GM18858 (cell line): ENCODE measurements around the gene BLVRB.
A peak's percentile ranks its signal among the peaks of the same experiment; 100 is the strongest.
"Not testable (repeated sequence)": the region's sequence is repeated elsewhere in the genome, so short reads cannot be mapped to it uniquely, and the experiment has no call there.

Source experiments
- ATAC-seq: cut with Tn5 transposase; IDR thresholded peaks from one replicate; pipeline ENCODE4 v1.9.1; 2021; ENCODE audit not compliant: unreplicated experiment

BLVRB gene

DNA sequence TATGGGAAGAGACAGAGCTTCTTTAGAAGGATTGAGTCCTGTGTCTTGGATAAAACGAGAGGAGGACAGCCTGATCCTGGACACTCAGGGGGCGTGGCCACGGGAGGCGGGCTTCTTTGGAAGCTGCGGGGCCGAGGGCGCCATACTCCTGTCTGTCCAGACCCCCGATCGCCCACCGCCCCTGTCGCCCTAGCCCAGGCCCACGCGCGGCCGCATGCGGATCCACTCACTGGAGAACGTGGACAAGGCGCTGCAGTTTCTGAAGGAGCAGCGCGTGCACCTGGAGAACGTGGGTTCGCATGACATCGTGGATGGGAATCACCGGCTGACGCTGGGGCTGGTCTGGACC is 24.3 kb upstream of the BLVRB start:
- ATAC-seq, result no peak

DNA sequence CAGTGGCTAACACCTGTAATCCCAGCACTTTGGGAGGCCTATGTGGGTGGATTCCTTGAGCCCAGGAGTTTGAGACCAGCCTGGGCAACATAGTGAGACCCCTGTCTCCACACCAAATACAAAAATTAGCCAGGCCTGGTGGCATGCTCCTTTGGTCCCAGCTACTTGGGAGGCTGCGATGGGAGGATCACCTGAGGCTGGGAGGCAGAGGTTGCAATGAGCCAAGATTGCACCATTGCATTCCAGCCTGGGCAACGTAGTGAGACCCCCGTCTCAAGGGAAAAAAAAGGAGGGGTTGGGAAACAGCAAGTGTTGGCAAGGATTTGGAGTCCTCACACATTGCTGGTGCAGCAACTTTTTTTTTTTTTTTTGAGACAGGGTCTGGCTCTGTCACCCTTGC is 20.5 kb upstream of the BLVRB start:
- ATAC-seq, result no peak

DNA sequence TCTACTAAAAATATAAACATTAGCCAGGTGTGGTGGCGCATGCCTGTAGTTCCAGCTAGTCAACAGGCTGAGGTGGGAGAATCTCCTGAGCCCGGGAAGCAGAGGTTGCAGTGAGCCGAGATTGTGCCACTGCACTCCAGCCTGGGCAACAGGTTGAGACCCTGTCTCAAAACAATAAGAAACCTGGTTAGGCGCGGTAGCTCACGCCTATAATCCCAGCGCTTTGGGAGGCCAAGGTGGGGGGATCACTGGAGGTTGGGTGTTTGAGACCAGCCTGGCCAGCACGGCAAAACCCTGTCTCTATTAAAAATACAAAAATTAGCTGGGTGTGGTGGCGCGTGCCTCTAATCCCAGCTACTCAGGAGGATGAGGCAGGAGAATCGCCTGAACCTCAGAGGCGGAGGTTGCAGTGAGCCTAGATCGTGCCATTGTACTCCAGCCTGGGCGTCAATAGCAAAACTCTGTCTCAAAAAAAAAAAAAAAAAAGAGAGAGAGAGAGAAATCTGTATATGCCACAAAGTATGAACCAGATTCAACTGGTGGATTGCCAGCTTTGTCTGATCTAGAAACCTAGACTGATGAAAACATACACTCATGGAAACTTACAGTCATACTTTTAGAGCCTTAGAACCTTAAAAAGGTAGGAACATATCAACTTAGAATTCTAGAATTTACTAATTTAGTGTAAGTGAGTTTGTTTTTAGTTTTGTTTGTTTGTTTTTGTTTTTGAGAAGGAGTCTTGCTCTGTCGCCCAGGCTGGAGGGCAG is 10.5 kb upstream of the BLVRB start:
- ATAC-seq, result not testable (repeated sequence)

DNA sequence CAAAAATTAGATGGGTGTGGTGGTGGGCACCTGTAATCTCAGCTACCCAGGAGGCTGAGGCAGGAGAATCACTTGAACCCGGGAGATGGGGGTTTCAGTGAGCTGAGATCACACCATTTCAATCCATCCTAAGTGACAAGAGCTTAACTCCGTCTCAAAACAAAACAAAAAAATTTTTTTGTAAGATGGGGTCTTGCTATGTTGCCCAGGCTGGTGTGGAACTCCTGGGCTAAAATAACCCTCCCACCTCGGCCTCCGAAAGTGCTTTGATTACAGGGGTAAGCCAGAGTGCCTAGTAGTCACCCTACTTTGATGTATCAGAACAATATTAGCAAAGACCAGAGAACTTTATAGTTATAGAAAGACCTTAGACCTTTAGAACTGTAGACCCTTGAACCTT is 9.2 kb upstream of the BLVRB start:
- no peak for ATAC-seq

DNA sequence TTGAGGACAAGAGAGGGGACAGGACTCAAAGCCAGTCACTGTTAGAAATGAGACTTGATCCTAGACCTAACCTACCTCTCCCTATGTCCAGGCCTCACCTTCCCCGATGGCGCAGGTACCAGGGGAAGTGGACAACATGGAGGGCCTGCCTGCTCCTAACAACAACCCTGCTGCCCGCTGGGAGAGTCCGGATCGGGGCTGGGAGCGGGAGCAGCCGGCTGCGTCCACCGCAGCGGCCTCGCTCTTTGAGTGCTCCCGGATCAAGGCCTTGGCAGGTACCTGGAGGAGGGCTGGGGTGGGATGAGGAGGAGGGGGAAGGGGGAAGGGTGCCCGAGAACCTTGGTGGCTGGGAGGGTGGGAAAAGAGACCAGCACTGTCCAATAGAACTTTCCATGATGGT is 7.0 kb upstream of the BLVRB start:
- no peak for ATAC-seq

DNA sequence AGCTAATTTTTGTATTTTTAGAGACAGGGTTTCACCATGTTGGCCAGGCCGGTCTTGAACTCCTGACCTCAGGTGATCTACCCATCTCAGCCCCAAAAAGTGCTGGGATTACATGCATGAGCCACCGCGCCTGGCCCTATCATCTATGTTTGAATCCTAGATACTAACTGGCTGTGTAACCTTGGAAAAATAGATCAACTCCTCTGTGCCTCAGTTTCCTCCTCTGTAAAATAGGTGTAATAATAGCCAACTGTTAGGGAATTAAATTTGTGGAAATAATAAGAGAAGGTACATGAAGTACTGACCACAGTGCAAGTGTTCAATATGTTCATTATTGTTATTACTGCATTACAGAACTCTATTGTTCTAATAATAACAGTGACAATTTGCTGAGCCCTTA is 5.6 kb upstream of the BLVRB start:
- no peak for ATAC-seq

DNA sequence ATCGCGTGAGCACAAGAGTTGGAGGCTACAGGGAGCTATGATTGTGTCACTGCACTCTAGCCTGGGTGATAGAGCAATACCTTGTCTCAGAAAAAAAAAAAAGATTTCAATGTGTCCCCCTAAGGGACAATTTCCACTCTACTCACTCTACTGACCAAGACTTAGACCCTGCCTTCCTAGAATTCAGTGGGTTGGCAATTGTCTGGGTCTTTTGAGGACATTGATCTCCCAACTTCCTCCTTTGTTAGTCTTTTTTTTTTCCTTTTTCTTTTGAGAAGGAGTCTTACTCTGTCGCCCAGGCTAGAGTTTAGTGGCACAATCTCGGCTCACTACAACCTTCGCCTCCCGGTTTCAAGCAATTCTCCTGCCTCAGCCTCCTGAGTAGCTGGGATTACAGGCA is 3.5 kb upstream of the BLVRB start:
- no peak for ATAC-seq

DNA sequence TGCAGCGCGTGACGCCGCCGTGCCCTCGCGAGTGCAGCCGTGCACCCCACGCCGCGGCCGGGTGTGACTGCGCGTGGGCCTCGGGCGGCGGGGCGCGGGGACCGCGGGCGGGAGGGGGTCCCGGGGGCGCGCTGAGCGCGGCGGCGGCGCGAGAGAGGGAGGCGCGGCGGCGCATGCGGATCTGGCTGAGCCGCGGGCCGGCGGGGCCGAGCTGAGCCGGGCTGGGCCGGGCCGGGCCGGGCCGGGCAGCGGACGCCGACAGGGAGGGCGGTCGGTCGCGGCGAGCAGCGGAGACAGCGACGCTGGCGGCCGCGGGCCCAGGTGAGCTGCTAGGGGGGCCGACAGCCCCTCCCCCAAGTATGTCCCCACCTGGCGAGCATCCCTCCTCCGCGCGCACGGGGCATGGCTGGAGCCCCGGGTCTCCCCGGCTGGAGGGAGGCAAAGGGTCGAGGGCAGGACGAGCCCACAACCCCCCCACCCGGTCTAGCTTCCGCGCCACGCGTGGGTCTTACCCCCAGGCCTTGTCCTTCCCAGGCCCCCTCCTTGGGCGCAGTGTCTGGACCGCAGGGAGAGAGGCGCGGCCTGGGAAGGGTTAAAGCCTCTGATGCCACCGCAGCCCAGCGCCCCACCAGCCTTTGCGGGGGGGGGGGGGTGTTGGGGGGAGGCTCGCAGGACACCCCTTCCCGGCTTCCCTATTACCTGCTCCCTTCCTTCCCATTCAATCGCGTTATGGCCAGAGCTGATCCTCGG is 1.6 kb upstream of the BLVRB start, which contains the start of gene SPTBN4:
Gene SPTBN4 (plus strand): TSS at position 17 of the 750 bp plus-strand sequence. CDS start 5,621 bp downstream, outside the sequence.
- ATAC-seq, result no peak

DNA sequence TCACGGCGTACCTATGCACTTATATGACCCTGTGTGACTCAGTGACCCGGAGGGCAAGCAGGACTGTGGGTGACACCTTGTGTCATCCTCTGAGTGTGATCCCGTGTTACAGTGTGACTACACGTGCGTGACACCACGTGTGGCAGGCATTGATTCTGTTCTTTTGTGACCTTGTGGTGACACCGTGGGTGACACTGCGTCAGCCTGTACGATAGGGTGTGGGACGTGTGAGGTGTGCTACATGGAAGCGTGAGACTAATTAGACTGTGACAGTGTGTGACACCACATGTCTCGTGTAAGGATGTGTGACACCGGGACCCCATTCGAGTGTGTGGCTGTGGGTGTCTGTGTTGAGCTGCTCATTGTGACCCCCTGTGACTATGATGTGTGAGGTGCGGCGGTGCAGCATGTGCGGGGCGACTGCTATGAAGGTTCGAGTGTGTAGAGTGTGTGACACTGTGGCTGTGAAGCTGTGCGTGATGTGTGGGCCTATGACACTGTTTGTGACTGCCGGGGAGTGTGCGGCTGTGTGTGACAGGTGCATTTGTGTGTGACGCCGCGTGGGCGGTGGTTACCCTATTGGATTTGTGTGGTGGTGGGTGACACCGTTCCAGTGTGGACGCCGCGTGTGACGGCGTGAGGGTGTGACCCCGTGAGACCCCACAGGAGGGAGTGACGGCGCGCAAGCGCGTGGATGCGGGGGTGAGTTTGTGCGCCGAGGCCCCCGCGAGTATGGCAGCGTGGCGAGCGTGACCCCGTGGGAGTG is 857 bp upstream of the BLVRB start:
- ATAC-seq, result peak; percentile 27

DNA sequence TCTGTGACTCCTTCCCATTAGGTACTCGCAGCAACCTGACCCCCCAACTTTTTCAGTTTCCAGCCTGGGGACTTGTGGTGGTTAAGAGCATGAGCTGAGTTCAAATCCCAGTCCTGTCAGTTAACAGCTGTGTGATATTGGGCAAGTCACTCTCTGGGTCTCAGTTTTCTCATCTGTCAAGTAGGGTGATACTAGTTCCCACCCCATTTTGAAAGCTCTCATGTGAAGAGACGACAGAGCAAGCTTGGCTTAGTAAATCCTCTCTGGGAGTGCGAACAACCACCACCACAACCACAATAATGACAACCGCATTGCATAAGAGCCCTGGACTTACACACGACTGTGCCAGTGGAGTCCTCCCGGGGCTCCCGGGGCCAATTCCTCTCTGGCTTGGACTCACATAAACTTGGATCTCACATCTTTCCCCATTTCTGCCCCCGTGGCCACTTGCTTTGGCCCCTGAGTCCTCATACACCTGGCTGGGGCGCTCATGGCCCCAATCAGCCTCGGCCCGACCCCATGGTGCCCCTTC is 454 bp downstream of the BLVRB start:
- no peak for ATAC-seq

DNA sequence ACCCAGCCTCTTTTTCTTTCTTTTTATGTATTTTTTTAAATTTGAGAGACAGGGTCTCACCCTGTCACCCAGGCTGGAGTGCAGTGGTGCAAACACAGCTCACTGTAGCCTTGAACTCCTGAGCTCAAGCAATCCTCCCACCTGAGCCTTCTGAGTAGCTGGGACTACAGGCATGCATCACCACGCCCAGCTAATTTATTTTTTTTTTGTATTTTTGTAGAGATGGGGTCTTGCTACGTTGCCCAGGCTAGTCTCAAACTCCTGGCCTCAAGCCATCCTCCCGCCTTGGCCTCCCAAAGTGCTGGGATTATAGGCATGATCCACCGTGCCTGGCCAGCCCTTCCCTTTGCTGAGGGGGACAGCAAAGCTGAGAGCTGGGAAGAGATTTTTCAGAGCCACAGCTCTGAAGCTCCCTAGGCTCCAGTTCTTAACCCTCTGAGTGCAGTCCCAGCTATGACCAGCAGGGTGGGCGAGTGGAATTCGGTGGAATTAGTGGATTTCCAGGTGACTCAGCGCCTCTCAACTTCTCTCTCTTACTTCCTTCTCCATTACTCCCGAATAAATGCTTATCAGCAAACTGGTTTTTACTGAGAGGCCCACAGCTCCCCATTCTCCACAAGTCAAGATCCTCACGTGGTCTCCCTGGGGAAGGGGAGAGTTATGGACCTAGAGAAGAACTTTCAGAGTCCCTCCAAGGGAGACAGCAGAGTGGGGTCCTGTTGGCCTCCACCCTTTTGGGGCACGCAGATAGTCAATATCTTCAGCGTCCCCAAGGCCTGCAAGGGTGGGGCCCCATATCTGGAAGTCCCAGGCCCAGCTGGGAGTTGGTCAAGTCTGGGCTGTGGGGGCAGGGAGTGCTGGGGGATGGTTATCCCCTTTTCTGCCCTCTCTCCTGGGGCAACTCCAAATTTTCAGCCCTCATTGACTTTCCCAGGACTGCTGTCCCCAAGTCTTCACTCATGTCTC is 1.2 kb downstream of the BLVRB start:
- ATAC-seq, result no peak

DNA sequence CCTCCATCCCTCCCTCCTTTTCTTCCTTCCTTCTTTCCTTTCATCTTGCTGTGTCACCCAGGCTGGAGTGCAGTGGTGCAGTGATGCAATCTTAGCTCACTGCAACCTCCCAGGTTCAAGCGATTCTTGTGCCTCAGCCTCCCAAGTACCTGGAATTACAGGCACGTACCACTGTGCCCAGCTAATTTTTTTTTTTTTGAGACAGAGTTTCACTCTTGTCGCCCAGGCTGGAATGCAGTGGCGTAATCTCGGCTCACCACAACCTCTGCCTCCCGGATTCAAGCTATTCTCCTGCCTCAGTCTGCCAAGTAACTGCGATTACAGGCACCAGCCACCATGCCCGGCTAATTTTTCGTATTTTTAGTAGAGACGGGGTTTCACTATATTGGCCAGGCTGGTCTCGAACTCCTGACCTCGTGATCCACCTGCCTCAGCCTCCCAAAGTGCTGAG is 1.9 kb downstream of the BLVRB start:
- ATAC-seq, result not testable (repeated sequence)

DNA sequence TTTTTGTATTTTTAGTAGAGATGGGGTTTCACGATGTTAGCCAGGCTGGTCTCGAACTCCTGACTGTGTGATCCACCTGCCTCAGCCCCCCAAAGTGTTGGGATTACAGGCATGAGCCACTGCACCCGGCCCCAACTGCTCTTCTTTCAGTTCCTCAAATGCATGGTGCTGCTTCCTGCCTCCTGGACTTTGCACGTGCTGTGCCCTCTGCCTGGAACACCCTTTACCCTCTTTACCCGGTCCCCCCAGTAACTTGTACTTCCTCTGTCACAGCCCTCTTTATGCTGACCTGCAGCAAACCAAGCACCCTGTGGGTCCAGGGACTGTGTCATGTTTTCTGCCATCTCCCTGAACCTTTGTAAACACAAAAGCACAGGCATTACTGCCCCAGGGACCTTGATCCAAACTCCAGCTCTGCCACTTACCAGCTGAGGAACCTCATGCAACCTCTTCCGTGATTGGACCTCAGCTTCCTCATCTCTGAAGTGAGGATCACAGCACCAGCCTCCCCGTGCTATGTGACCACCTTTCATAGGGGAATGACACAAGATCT is 3.8 kb downstream of the BLVRB start:
- no peak for ATAC-seq

DNA sequence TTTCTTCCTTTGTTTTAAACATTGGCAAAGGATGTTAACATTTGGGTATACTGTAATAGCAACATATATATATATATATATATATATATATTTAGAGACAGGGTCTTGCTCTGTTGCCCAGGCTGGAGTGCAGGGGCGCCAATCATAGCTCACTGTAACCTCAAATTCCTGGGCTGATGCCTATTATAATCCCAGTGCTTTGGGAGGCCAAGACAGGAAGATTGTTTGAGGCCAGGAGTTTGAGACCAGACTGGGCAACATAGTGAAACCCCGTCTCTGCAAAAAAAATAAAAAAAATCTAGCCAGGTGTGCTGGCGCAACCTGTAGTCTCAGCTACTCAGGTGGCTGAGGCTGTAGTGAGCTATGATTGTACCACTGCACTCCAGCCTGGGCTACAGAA is 5.4 kb downstream of the BLVRB start:
- no peak for ATAC-seq

DNA sequence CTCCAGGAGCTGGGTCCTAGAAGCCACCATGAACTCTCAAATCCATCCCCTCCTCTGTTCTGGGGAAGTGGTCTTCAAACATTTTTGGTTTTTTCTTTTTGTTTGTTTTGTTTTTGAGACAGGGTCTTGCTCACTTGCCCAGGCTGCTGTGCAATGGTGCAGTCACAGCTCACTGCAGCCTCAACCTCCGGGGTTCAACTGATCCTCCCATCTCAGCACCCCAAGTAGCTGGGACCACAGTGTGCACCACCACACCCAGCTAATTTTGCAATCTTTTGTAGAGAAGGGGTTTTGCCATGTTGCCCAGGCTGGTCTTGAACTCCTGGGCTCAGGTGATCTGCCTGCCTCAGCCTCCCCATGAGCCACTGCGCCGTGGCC is 7.0 kb downstream of the BLVRB start:
- ATAC-seq, result no peak

DNA sequence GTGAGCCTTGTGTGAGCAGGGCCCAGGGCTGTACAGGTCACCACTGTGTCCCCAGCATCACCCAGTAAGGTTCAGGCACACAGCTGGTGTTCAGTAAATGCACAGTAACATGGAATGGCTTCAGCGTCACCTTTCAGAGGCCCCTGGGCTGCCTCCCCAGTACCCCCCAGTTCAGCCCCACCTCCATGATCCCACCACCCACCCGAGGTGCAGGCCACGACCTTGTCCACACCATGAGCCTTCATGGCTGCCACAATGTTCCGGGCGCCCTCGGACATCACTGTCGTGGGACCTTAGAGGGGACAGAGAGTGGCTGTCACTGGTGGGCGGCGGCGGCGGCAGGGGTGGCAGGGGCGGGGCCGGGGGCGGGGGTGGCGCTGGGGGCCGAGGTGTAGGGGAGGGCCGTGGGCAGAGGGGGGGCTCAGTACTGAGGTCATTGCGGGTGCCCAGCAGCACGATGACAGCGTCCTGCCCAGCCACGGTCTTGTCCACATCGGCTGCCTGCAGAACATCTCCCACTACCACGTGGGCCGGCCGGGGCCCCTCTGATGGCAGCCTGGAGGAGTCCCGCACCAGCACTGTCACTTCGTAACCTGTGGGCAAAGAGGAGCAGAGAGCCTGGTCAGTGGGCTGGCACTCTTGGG is 7.5 kb downstream of the BLVRB start:
- ATAC-seq, result no peak

DNA sequence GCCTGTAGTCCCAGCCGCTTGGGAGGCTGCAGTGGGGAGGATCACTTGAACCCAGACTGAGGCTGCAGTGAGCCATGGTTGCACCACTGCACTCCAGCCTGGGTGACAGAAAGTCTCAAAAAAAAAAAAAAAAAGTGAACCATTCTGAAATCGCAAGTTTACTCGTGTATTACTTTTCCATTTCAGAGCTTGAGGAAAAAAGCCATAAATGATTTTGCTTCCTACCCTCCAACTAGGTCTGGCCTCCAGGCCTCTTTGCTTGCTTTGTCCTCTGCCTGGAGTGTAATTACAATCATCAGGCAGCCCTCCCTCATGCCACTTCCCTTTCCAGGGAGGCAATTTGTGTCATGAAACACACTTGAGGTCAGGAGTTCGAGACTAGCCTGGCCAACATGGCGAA is 8.5 kb downstream of the BLVRB start:
- no peak for ATAC-seq

DNA sequence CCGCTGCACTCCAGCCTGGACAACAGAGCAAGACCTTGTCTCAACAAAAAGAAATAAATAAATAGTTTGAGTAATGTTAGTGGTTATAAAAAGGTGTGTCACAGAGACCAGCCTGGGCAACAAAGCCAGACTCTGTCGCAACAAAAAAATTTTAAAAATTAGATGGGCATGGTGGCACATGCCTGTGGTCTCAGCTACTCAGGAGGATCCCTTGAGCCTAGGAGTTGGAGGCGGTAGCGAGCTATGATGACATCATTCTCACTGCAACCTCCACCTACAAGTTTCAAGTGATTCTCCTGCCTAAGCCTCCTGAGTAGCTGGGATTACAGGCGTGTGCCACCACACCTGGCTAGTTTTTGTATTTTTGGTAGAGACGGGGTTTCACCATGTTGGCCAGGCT is 11.6 kb downstream of the BLVRB start:
- not testable (repeated sequence) for ATAC-seq

DNA sequence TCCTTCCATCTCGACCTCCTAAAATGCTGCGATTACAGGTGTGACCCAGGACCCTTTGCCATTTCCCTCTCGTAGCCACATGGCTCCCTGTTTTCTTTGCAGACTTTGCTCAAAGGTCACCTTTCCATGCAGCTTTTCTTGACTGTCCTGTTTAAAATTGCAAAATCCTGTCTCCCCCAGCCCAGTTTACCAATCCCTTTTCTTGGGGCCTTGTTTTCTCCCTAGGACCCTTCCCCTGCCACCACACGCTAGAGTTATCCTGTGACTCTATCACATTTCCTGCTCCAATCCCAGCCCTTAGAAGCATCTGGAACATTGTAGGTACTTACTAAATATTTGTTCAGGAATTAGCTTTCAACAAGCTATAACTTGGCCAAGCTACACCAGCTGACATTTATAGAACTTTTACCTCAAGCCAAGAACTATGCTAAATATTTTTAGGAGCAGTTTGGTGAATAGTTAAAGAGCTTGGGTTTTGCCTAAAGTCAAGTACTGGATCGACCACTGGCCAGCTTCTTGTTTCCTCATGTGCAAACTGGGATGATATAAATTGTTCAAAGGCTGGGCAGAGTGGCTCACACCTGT is 12.3 kb downstream of the BLVRB start:
- no peak for ATAC-seq
